22Rv1 (cell line): Measurements from ENCODE around the gene TNS1.
A peak's percentile ranks its signal among the peaks of the same experiment; 100 is the strongest.

ENCODE experiments used
- H3K27ac ChIP-seq: fragments of 450-650 bp; 2 replicates; pipeline ENCODE4 v1.5.1; 2017
- CTCF ChIP-seq: fragments of 450-650 bp; IDR thresholded peaks from 2 replicates; pipeline ENCODE4 v1.5.1; 2017; ENCODE audit warnings: mild to moderate bottlenecking
- ZFX ChIP-seq: fragments of 450-650 bp; IDR thresholded peaks from 2 replicates; pipeline ENCODE4 v1.6.1; 2017; ENCODE audit warnings: antibody characterized with exemption, borderline replicate concordance

TNS1 gene

GRCh38 chr2:218012284-218012683 is 9.5 kb upstream of the TNS1 start:
- TF ChIP-seq CTCF (no peak), ZFX (no peak)

GRCh38 chr2:218011653-218012040 is 8.9 kb upstream of the TNS1 start:
- no peak overlapping the region for H3K27ac ChIP-seq
- no peak for TF ChIP-seq CTCF
- no peak for TF ChIP-seq ZFX

More at GRCh38 chr2:218012284-218012683, 9.5 kb upstream of the TNS1 start:
- H3K27ac ChIP-seq = no peak overlapping the region

- H3K27ac ChIP-seq = no peak overlapping the region
- TF ChIP-seq ZFX = no peak
- TF ChIP-seq CTCF = no peak
These were observed 8.3 kb upstream of the TNS1 start for GRCh38 chr2:218010984-218011652.

- H3K27ac ChIP-seq = no peak overlapping the region
- TF ChIP-seq CTCF (peak; percentile 70), ZFX (no peak)
These were observed 7.6 kb upstream of the TNS1 start for GRCh38 chr2:218010140-218010983.

GRCh38 chr2:218009765-218010139 is 7.0 kb upstream of the TNS1 start:
- H3K27ac ChIP-seq = no peak overlapping the region
- TF ChIP-seq CTCF = no peak
- TF ChIP-seq ZFX = no peak

GRCh38 chr2:218009231-218009630 is 6.4 kb upstream of the TNS1 start:
- no peak overlapping the region for H3K27ac ChIP-seq
- TF ChIP-seq ZFX (no peak), CTCF (no peak)
